Keratinocyte (primary cell): Measurements from ENCODE around the gene ATXN7. TPM values are rescaled to one million over a fixed set of nuclear protein-coding genes. Genes with fewer than 3 reads are reported as not detected.

Source experiments
- DNase-seq: peaks from one replicate; pipeline ENCODE4 v3.0.0-alpha.2; 2011; ENCODE audit warnings: low read depth, missing footprints, low spot score
- FAIRE-seq: peaks from 2 replicates; lab custom pipeline; 2011; peaks lifted over from hg19 to GRCh38; lab: Jason Lieb, UNC
- H2AFZ ChIP-seq: 2 replicates; pipeline ENCODE4 v1.6.0; 2012; ENCODE audit warnings: low read length, control low read depth, inconsistent platforms; ENCODE audit not compliant: control insufficient read depth
- H3K27ac ChIP-seq: 2 replicates; pipeline ENCODE4 v1.5.1; 2011; ENCODE audit warnings: low read length; ENCODE audit not compliant: control insufficient read depth, insufficient read depth
- H3K27me3 ChIP-seq: 3 replicates; pipeline ENCODE4 v1.6.0; 2011; ENCODE audit warnings: low read length; ENCODE audit not compliant: control insufficient read depth, insufficient read depth; ENCODE audit errors: extremely low read depth
- H3K36me3 ChIP-seq, 2 experiments: 2 replicates in 1 of 2; 3 replicates in 1 of 2; pipeline ENCODE4 v1.5.1; 2011; ENCODE audit warnings: low read length in 2 of 2, mild to moderate bottlenecking in 1 of 2; ENCODE audit not compliant: control insufficient read depth in 2 of 2, insufficient read depth in 2 of 2; ENCODE audit errors: extremely low read depth in 1 of 2
- H3K4me1 ChIP-seq: 3 replicates; pipeline ENCODE4 v1.5.1; 2011; ENCODE audit warnings: low read length; ENCODE audit not compliant: control insufficient read depth, insufficient read depth; ENCODE audit errors: extremely low read depth
- H3K4me2 ChIP-seq: 3 replicates; pipeline ENCODE4 v1.6.0; 2011; ENCODE audit warnings: low read depth, low read length; ENCODE audit not compliant: control insufficient read depth, insufficient read depth; ENCODE audit errors: extremely low read depth
- H3K4me3 ChIP-seq, 3 experiments: fragments of 200-600 bp in 1 of 3; sonication (generic) in 1 of 3; 2 replicates in 2 of 3; 3 replicates in 1 of 3; pipeline ENCODE4 v1.5.1; 2011 to 2016; ENCODE audit warnings: low read length in 3 of 3, mild to moderate bottlenecking in 3 of 3, control low read depth in 2 of 3, inconsistent platforms in 1 of 3, low read depth in 1 of 3, mixed read lengths in 1 of 3, mixed run types in 1 of 3, moderate library complexity in 1 of 3; ENCODE audit not compliant: control insufficient read depth in 2 of 3, insufficient read depth in 2 of 3; ENCODE audit errors: extremely low read depth in 1 of 3
- H3K79me2 ChIP-seq: 2 replicates; pipeline ENCODE4 v1.6.0; 2012; ENCODE audit warnings: low read length; ENCODE audit not compliant: control insufficient read depth, insufficient read depth
- H3K9ac ChIP-seq: 3 replicates; pipeline ENCODE4 v1.6.0; 2011; ENCODE audit warnings: low read length; ENCODE audit not compliant: control insufficient read depth, insufficient read depth; ENCODE audit errors: extremely low read depth
- H3K9me1 ChIP-seq: 3 replicates; pipeline ENCODE4 v1.6.0; 2011; ENCODE audit warnings: low read length; ENCODE audit not compliant: control insufficient read depth, insufficient read depth; ENCODE audit errors: extremely low read depth
- H3K9me3 ChIP-seq: 2 replicates; pipeline ENCODE4 v1.5.1; 2012; ENCODE audit warnings: low read depth, low read length; ENCODE audit not compliant: control insufficient read depth
- H4K20me1 ChIP-seq: 3 replicates; pipeline ENCODE4 v1.6.0; 2011; ENCODE audit warnings: low read length; ENCODE audit not compliant: control insufficient read depth, insufficient read depth; ENCODE audit errors: extremely low read depth
- CTCF ChIP-seq, 3 experiments: IDR thresholded peaks in 1 of 3; conservative IDR thresholded peaks in 1 of 3; optimal IDR thresholded peaks in 1 of 3; 2 replicates in 2 of 3; 3 replicates in 1 of 3; pipeline versions ENCODE3 to v1.5.1; 2011; ENCODE audit warnings: low read length in 3 of 3, mild to moderate bottlenecking in 3 of 3, moderate library complexity in 2 of 3, control low read depth in 1 of 3, inconsistent platforms in 1 of 3; ENCODE audit not compliant: insufficient read depth in 2 of 3; ENCODE audit errors: extremely low read depth in 1 of 3
- EZH2 ChIP-seq: IDR thresholded peaks from one replicate; pipeline ENCODE4 v1.6.1; 2012; ENCODE audit warnings: inconsistent platforms, mild to moderate bottlenecking, low read length, moderate library complexity
- dilution Hi-C: fragments of 300-500 bp; cut with MboI; formaldehyde crosslinking; loops from one replicate; pipeline ENCODE4 v1.7.0; 2020; ENCODE audit warnings: low sequenced_read_pairs; ENCODE audit not compliant: extremely low pct_ligation_motif_present
- polyA plus RNA-seq, 5 experiments: library from polyadenylated mRNA; depleted of rRNA in 3 of 5; stranded (reverse) in 3 of 5; stranded (forward) in 1 of 5; unstranded in 1 of 5; fragments of >200 nt; gene quantifications; 1 replicate in 1 of 5; 2 replicates in 3 of 5; 3 replicates in 1 of 5; pipeline versions ENCODE4 v1.2.1 to v1.2.3, GENCODE V29; 2011 to 2012; ENCODE audit warnings: missing spikeins in 2 of 5, low read depth in 1 of 5, low replicate concordance in 1 of 5

Gene ATXN7
- polyA plus RNA-seq, 1 donor (not counting 4 experiments of a cell fraction or from before 2014, with no cell fraction given): 8.8 TPM

GRCh38 chr3:63861306-63861705, 2.4 kb upstream of the ATXN7 start:
- dilution Hi-C loops: no loop called here
- Histone ChIP-seq H3K27ac (no peak overlapping the region), H3K79me2 (peaks cover 82% of the 10 kb centered on the region), H3K9me3 (no peaks in the 10 kb centered on the region), H4K20me1 (no peaks in the 10 kb centered on the region), H3K4me3 (no peak overlapping the region), H3K9me1 (peaks cover 3% of the 10 kb centered on the region), H3K4me1 (peaks cover 24% of the 10 kb centered on the region), H3K4me2 (no peak overlapping the region), H3K9ac (no peak overlapping the region), H2AFZ (no peak overlapping the region), H3K27me3 (no peaks in the 10 kb centered on the region), H3K36me3 (no peaks in the 10 kb centered on the region)
- no peak for TF ChIP-seq EZH2
- TF ChIP-seq CTCF (optimal IDR thresholded peaks at IDR 0.05 in 1 of 3, IDR thresholded peaks at IDR 0.05 in 1 of 3, conservative IDR thresholded peaks at IDR 0.05 in 1 of 3; ENCODE audit: extremely low read depth in 1 of 3, insufficient read depth in 2 of 3, low read length in 3 of 3): no peak
- FAIRE-seq: no peak
- no peak for DNase-seq

- H3K9ac ChIP-seq: peak overlapping the region; percentile 94
- peaks cover 3% of the 10 kb centered on the region for H3K9me1 ChIP-seq
- peak overlapping the region; percentile 80 for H2AFZ ChIP-seq
- no peak for TF ChIP-seq EZH2
- no peak for TF ChIP-seq CTCF (optimal IDR thresholded peaks at IDR 0.05 in 1 of 3, IDR thresholded peaks at IDR 0.05 in 1 of 3, conservative IDR thresholded peaks at IDR 0.05 in 1 of 3; ENCODE audit: extremely low read depth in 1 of 3, insufficient read depth in 2 of 3, low read length in 3 of 3)
- peak overlapping the region; percentile 90 to 94 (median 92) for H3K4me3 ChIP-seq
- H3K4me1 ChIP-seq: peaks cover 15% of the 10 kb centered on the region
- H3K79me2 ChIP-seq: peaks cover 82% of the 10 kb centered on the region
- no peaks in the 10 kb centered on the region for H3K27me3 ChIP-seq
- no peaks in the 10 kb centered on the region for H3K9me3 ChIP-seq
- dilution Hi-C loops: no loop called here
- H3K27ac ChIP-seq: peak overlapping the region; percentile 88
- H3K36me3 ChIP-seq: no peaks in the 10 kb centered on the region
- no peaks in the 10 kb centered on the region for H4K20me1 ChIP-seq
- peak overlapping the region; percentile 99 for H3K4me2 ChIP-seq
- DNase-seq (no peak), FAIRE-seq (no peak)
Observed at GRCh38 chr3:63862804-63863149, 890 bp upstream of the ATXN7 start.
